GM12875 (cell line): ENCODE measurements around the gene CYTH1.

Experiments
- H3K4me3 ChIP-seq: one replicate; pipeline ENCODE4 v1.5.1; 2011; ENCODE audit warnings: low read depth, low read length, control low read depth
- TF ChIP-seq, protein P1 (sequence below): IDR thresholded peaks from 2 replicates; pipeline ENCODE4 v1.5.1; 2011; ENCODE audit warnings: low read depth, mild to moderate bottlenecking, control low read depth, inconsistent platforms, low read length, moderate library complexity, borderline replicate concordance; ENCODE audit not compliant: insufficient read depth

Gene CYTH1

DNA sequence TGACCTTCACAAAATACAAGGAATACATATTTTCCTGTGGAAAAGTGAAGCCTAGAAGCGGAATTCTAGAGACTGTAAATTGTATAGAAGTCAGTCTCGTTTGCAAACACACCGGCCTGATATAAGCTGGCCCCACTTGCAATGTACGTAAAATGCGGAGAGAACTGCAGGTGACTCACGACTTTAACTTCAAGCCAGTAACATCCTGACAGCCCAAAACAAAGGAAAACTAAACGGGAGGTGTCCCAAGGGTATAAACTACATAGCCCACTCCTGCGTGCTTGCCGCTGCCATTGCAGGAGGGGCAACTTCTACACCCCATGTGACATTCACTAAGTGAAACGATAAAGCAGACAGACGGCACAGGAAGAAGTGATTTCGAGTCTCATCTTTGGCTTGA is 101.6 kb downstream of the CYTH1 start:
- H3K4me3 ChIP-seq = no peak overlapping the region
- TF ChIP-seq, protein P1, sequence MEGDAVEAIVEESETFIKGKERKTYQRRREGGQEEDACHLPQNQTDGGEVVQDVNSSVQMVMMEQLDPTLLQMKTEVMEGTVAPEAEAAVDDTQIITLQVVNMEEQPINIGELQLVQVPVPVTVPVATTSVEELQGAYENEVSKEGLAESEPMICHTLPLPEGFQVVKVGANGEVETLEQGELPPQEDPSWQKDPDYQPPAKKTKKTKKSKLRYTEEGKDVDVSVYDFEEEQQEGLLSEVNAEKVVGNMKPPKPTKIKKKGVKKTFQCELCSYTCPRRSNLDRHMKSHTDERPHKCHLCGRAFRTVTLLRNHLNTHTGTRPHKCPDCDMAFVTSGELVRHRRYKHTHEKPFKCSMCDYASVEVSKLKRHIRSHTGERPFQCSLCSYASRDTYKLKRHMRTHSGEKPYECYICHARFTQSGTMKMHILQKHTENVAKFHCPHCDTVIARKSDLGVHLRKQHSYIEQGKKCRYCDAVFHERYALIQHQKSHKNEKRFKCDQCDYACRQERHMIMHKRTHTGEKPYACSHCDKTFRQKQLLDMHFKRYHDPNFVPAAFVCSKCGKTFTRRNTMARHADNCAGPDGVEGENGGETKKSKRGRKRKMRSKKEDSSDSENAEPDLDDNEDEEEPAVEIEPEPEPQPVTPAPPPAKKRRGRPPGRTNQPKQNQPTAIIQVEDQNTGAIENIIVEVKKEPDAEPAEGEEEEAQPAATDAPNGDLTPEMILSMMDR = no peak

- TF ChIP-seq, protein P1 = no peak
Measured at GRCh38 chr17:78679495-78680395, 102.3 kb downstream of the CYTH1 start.

DNA sequence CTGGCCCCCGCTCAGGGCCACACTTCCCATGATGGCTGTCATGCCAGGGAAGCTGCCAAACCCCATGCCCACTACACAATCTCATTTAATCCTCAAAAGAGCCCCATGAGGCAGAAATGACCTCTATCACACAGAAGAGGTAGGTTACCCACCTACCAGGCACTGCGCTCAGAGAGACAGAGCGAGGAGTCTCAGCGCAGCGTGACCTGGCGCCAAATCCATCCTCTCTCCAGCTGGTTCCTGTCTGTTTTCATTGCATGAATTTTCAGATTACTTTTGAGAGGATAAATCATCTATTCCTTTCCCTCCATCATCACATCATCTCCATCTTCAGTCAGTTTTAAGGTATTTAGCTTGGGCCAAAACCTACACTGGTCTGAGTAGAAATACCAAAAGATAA is 103.4 kb downstream of the CYTH1 start:
- TF ChIP-seq, protein P1 = no peak
- H3K4me3 ChIP-seq = no peak overlapping the region

More at GRCh38 chr17:78679495-78680395, 102.3 kb downstream of the CYTH1 start:
- H3K4me3 ChIP-seq = no peak overlapping the region

DNA sequence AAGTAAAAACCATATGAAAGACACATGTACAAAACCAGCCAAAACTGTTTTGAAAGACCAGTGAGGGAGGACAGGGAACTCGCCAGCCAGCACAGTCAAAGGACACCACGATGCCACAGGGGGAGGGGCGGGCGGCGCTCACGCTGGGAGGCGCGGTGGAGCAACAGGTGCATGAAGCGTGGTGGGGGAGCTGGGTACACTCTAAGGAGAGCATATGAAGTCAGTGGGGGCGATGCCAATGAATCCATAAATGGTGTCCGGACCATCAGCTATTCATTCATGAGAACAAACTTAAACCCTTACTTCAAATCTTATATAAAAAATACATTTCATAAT is 103.9 kb downstream of the CYTH1 start:
- H3K4me3 ChIP-seq = no peak overlapping the region
- TF ChIP-seq, protein P1 = no peak

DNA sequence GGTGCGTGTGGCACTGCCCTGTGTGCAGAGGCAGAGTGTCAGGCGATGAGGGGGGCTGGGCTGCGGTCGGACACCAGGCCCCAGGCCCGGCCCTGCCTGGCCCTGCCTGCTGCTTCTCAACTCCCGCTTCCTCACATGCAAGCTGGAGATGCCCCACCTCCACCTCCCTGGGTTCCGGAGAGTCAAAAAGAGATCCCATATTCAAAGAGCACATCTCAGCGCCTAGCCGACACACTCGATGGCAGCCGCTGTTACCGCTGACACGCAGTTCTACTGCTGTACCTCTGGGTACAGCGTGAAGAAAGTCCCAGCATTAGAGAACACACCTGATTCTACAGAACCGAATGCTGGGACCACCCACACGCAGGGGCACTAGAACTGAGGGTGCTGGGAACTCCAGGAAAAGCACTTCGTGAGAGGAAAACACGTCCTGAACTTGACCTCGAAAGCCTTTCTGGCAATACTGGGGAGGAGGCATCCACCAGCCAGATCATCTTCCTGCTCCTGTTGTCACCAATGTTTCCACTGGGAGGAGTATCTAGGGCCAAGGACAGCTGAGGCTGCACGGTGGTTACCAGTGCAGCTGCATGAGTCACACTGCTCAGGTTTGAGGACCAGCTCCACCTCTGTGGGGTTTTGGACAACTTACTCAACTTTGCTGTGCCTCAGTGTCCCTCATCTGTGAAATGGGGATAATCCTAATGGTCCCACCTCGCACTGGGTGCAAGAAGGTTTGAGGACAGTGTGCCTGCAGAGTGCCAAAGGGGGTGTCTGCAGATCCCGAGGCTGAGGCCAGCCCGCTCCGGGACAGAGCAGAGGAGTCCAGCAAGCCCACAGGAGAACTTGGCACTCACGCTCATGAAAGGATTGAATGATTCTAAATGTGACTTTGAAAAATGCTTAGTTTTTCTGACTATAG is 104.5 kb downstream of the CYTH1 start:
- no peak overlapping the region for H3K4me3 ChIP-seq
- TF ChIP-seq, protein P1 = no peak

GRCh38 chr17:78676412-78677302 is 105.4 kb downstream of the CYTH1 start:
- no peak overlapping the region for H3K4me3 ChIP-seq
- TF ChIP-seq, protein P1 = no peak
